Measurements from ENCODE around the gene ADCYAP1R1. TPM values are rescaled to one million over a fixed set of nuclear protein-coding genes. Genes with fewer than 3 reads are reported as not detected.

ADCYAP1R1 gene
- total and polyA plus RNA-seq, 2 of the 8 experiments (the other 6 are each of a cell fraction or from before 2014, with no cell fraction given): 14.4 to 14.6 TPM

GRCh38 chr7:31061185-31061584 is 9.1 kb downstream of the ADCYAP1R1 start:
- Histone ChIP-seq H3K4ac (replicated peaks; ENCODE audit: insufficient read length, low read depth, low read length) (no peak overlapping the region), H3K4me2 (ENCODE audit: insufficient read depth in 1 of 2, low read depth in 2 of 2, low read length in 2 of 2) (no peak overlapping the region), H3K79me1 (ENCODE audit: low read depth, low read length) (0 out of 2 replicates have a peak, but pooled peaks cover 2% of the 10 kb centered on the region), H3K9ac (replicated peaks in 1 of 4; ENCODE audit: extremely low read depth in 1 of 4, low read depth in 3 of 4, low read length in 3 of 4) (no peak overlapping the region), H2BK20ac (ENCODE audit: low read length) (no peak overlapping the region), H3K4me1 (replicated peaks in 1 of 4; ENCODE audit: control insufficient read depth in 3 of 4, insufficient read depth in 4 of 4, low read length in 3 of 4) (peaks cover 0 to 4% (median 3%) of the 10 kb centered on the region in 4 experiments; a peak in 4 of 7 replicates), H4K20me1 (replicated peaks in 1 of 2; ENCODE audit: control insufficient read depth in 1 of 2, insufficient read depth in 2 of 2, low read length in 2 of 2) (peaks cover 1 to 11% of the 10 kb centered on the region in 2 experiments), H4K91ac (replicated peaks; ENCODE audit: insufficient read length, low read length) (no peak overlapping the region), H4K5ac (ENCODE audit: insufficient read length, low read depth, low read length) (no peak overlapping the region), H3K36me3 (ENCODE audit: control insufficient read depth in 2 of 4, insufficient read depth in 4 of 4, low read length in 3 of 4) (no peaks in the 10 kb centered on the region), H3K18ac (ENCODE audit: extremely low read depth, low read length) (no peak overlapping the region), H2BK120ac (replicated peaks; ENCODE audit: low read depth, low read length) (no peak overlapping the region), H2BK15ac (ENCODE audit: low read length) (no peak overlapping the region), H3K79me2 (ENCODE audit: control insufficient read depth in 1 of 2, insufficient read depth in 2 of 2, low read length in 2 of 2) (no peaks in the 10 kb centered on the region; a peak in 1 of 4 replicates), H3K9me3 (ENCODE audit: insufficient read depth in 2 of 2, low read depth in 1 of 2, low read length in 1 of 2) (no peaks in the 10 kb centered on the region), H3K23ac (ENCODE audit: insufficient read length) (no peak overlapping the region), H3K56ac (replicated peaks; ENCODE audit: insufficient read length, low read depth, low read length) (no peak overlapping the region), H3K27me3 (replicated peaks in 1 of 4; ENCODE audit: control insufficient read depth in 3 of 4, extremely low read depth in 1 of 4, insufficient read depth in 3 of 4, low read length in 3 of 4) (no peaks in the 10 kb centered on the region), H2BK12ac (ENCODE audit: low read depth, low read length) (0 out of 2 replicates have a peak overlapping the region, but pooled peaks have one; percentile 39), H2AK5ac (ENCODE audit: low read depth, low read length) (no peak overlapping the region), H3K4me3 (ENCODE audit: extremely low read depth in 1 of 4, insufficient read depth in 2 of 4, low read depth in 3 of 4, low read length in 4 of 4) (no peak overlapping the region), H2AFZ (ENCODE audit: low read length) (no peak overlapping the region), H4K8ac (ENCODE audit: extremely low read depth, insufficient read depth, low read length) (no peak overlapping the region), H3K14ac (ENCODE audit: insufficient read length) (no peak overlapping the region), H3K27ac (ENCODE audit: low read depth, low read length) (no peak overlapping the region), H3K23me2 (ENCODE audit: low read depth, low read length) (no peaks in the 10 kb centered on the region), H2BK5ac (ENCODE audit: low read depth, low read length) (no peak overlapping the region)
- CTCF ChIA-PET (ENCODE audit: partially characterized antibody): interaction anchor here (0.9 to 52.0 kb wide), 24 partner anchors 2 to 259 kb away, joined by 3 to 880 read pairs (median 9); partner anchors contain the start of gene ADCYAP1R1
- POLR2A ChIA-PET (ENCODE audit: partially characterized antibody): no interaction called here
- FAIRE-seq (no peak), DNase-seq (ENCODE audit: low read depth in 1 of 2, low spot score in 2 of 2) (peak in 1 of 2 experiments; percentile 64)
- WGBS, 2 experiments (ENCODE audit: extremely low coverage in 1 of 2, insufficient coverage in 1 of 2, insufficient read length in 1 of 2, insufficient replicate concordance in 2 of 2, low coverage in 1 of 2, low lambda C conversion rate in 2 of 2, missing lambda C conversion rate in 1 of 2): 68% methylated on average over 5 of the region's 5 CpGs; no CpG with 5 or more reads in 1 of the 2 experiments
- TF ChIP-seq, protein P1, sequence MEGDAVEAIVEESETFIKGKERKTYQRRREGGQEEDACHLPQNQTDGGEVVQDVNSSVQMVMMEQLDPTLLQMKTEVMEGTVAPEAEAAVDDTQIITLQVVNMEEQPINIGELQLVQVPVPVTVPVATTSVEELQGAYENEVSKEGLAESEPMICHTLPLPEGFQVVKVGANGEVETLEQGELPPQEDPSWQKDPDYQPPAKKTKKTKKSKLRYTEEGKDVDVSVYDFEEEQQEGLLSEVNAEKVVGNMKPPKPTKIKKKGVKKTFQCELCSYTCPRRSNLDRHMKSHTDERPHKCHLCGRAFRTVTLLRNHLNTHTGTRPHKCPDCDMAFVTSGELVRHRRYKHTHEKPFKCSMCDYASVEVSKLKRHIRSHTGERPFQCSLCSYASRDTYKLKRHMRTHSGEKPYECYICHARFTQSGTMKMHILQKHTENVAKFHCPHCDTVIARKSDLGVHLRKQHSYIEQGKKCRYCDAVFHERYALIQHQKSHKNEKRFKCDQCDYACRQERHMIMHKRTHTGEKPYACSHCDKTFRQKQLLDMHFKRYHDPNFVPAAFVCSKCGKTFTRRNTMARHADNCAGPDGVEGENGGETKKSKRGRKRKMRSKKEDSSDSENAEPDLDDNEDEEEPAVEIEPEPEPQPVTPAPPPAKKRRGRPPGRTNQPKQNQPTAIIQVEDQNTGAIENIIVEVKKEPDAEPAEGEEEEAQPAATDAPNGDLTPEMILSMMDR (IDR thresholded peaks at IDR 0.05; ENCODE audit: control extremely low read depth in 1 of 3, insufficient read depth in 1 of 3, low read depth in 1 of 3, low read length in 3 of 3): peak in 2 of 3 experiments; percentile 40 to 63; a peak in 3 of 4 replicates
- no peak for TF ChIP-seq KDM4A (IDR thresholded peaks at IDR 0.05; ENCODE audit: low read depth, low read length, severe bottlenecking)
- no peak for TF ChIP-seq SAP30 (IDR thresholded peaks at IDR 0.05; ENCODE audit: insufficient read depth, insufficient replicate concordance, low read length)
- TF ChIP-seq, protein P2, sequence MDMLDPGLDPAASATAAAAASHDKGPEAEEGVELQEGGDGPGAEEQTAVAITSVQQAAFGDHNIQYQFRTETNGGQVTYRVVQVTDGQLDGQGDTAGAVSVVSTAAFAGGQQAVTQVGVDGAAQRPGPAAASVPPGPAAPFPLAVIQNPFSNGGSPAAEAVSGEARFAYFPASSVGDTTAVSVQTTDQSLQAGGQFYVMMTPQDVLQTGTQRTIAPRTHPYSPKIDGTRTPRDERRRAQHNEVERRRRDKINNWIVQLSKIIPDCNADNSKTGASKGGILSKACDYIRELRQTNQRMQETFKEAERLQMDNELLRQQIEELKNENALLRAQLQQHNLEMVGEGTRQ (IDR thresholded peaks at IDR 0.05; ENCODE audit: low read length): no peak
- TF ChIP-seq EGR1 (IDR thresholded peaks at IDR 0.05; ENCODE audit: borderline replicate concordance, low read depth, low read length): no peak
- TF ChIP-seq ZNF274 (IDR thresholded peaks at IDR 0.05; ENCODE audit: borderline replicate concordance, extremely low read depth, low read length): no peak
- no peak for TF ChIP-seq BACH1 (IDR thresholded peaks at IDR 0.05; ENCODE audit: low read length)
- TF ChIP-seq RAD21 (IDR thresholded peaks at IDR 0.05 in 1 of 2, conservative IDR thresholded peaks at IDR 0.05 in 1 of 2; ENCODE audit: low read depth in 2 of 2, low read length in 2 of 2): peak; percentile 12 to 25; a peak in 1 of 4 replicates
